GM18907 (cell line): ENCODE data around the gene SMIM45.

ENCODE experiments used
- ATAC-seq: cut with Tn5 transposase; IDR thresholded peaks from one replicate; pipeline ENCODE4 v1.9.1; 2021; ENCODE audit warnings: mild to moderate bottlenecking, moderate library complexity; ENCODE audit not compliant: unreplicated experiment

Gene SMIM45

DNA sequence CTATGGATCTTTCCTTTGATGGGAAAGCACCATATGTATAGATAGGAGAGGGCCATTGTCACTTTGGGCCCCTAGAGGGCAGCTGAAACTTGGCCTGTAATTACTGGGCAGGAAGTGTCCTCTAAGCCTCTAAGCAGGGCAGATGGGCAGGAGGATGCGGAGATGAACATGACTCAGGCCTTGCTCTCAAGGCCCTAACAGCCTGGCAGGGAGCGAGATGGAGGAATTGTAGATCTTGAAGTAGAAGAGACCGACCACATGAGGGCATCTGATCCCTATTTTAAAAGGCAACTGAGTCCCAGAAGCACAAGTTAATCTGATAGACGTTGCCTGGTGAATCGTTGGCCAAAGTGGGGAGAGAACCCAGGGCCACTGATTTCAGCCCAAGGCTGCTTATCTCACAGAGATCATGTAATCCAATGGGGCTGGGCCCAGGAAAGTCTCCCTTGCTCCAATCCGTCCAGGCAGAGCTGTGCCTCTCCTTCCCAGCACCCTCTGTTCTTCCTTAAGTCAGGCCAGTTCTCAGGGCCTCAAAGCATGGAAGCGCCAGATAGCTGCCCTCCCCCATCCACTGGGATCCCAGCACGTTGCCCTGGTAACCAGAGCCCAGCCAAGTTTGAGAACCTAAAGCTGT lies 14.8 kb downstream of the SMIM45 start:
- no peak for ATAC-seq

GRCh38 chr22:41968601-41969000 lies 16.7 kb downstream of the SMIM45 start:
- no peak for ATAC-seq

- ATAC-seq, result no peak
These were observed 17.2 kb downstream of the SMIM45 start, which contains the start of gene SEPTIN3 for GRCh38 chr22:41969110-41969646. Gene SEPTIN3, plus strand, starts transcription at chr22:41969443. Its CDS starts 2,050 bp downstream, at chr22:41971493.

DNA sequence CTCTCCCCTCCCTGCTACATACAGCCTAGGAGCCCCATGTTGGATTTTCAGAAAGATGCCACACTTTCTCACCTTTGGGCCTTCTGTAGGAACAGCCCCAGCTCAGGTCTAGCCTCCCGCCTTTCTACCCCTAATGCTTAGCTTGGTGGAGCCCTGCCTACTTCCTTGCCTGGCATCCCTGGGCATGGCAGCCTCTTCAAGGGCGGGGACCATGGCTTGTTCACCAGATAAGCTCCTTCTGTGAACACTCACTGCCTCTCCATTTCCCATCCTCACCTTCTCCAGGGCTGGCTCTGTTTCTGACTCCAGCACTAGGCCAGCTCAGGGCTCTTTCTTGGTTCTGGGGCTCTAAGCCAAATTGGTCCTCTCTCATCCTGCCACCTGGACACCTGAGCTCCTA lies 18.7 kb downstream of the SMIM45 start:
- ATAC-seq, result no peak

- ATAC-seq, result no peak
These were observed 19.5 kb downstream of the SMIM45 start for GRCh38 chr22:41971431-41971830.

GRCh38 chr22:41974691-41975290 lies 22.8 kb downstream of the SMIM45 start:
- no peak for ATAC-seq

- ATAC-seq, result no peak
These were observed 23.5 kb downstream of the SMIM45 start for GRCh38 chr22:41975299-41976069.

- no peak for ATAC-seq
These were observed 24.3 kb downstream of the SMIM45 start for GRCh38 chr22:41976070-41976901.

- no peak for ATAC-seq
These were observed 25.1 kb downstream of the SMIM45 start for GRCh38 chr22:41976961-41977566.

- no peak for ATAC-seq
These were observed 26.8 kb downstream of the SMIM45 start for GRCh38 chr22:41978732-41979131.

- ATAC-seq, result no peak
These were observed 27.7 kb downstream of the SMIM45 start for GRCh38 chr22:41979423-41980250.

DNA sequence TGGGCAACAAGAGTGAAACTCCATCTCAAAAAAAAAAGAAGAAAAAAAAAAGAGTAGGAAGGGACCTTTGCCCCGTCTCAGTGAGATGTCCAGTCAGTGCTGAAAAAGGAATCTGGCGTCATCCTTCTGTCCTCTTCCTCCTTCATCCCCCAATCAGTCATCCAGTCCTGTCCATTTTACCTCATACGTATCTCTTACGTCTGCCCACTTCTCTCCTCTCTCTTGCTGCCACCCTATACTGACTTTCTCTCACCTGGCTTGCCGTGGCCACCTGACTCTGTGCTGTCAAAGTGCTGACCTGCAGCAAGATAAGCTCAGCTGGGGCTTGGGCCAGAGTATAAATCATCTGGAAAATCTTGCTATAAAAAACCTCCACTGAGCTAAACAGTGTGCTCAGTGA lies 30.9 kb downstream of the SMIM45 start:
- no peak for ATAC-seq

DNA sequence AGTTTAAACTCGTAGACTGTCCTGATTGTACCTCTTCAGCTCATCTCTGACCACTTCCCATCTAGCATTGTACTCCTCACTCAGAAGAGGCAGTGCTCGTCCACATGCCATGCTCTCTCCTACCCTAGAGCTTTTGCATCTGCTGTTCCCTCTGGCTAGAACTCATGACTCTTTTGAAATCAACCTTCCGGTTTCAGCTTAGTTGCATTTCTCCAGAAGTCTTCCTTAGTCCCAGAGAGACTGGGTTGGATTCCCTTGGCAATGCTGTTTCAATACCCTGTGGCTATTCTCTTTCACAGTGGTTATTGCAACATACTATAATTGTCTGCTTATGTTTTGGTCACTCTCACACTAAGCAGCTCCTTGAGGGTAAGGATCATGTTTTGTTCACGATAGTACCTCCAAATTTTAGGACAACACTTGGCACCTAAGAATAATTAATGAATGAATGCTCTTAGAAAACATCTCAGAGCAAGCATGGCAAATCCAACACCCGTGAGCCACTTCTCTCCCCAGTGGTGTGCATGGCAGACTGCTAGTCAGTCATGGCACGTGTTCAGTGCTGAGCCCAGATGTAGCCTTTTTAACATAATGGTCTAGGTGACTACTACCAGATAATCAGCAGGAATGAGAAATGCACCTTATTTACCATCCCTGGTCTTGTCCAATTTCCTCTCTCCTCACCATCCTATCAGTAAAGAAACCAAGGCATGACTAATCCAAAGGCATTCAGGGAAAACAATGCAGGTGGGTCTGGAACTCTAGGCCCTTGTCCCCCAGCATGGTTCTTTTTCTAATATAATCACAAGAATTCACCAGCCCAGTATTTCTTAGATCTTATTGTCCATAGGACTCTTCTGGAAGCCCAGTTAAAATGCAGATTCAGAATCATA lies 31.8 kb downstream of the SMIM45 start:
- no peak for ATAC-seq

GRCh38 chr22:41987276-41987675 lies 35.3 kb downstream of the SMIM45 start:
- no peak for ATAC-seq

GRCh38 chr22:41989246-41989645 lies 37.3 kb downstream of the SMIM45 start:
- no peak for ATAC-seq

- ATAC-seq, result no peak
These were observed 39.2 kb downstream of the SMIM45 start for GRCh38 chr22:41991111-41991510.

DNA sequence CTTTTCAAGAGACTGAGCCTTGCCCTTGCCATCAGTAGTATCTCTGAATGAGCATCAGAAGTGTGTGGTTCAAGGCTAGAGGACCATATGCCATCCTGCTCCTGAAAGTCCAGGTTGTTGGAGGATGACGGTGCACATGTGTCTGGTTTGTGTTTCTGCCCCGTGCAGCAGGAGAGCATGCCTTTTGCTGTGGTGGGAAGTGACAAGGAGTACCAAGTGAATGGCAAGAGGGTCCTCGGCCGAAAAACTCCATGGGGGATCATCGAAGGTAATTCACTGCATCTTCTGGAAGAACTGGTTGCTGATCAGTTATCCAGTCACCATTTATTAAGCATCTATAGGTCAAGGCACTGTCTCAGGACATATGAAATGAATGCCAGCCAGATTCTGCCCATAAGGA lies 40.5 kb downstream of the SMIM45 start:
- no peak for ATAC-seq

DNA sequence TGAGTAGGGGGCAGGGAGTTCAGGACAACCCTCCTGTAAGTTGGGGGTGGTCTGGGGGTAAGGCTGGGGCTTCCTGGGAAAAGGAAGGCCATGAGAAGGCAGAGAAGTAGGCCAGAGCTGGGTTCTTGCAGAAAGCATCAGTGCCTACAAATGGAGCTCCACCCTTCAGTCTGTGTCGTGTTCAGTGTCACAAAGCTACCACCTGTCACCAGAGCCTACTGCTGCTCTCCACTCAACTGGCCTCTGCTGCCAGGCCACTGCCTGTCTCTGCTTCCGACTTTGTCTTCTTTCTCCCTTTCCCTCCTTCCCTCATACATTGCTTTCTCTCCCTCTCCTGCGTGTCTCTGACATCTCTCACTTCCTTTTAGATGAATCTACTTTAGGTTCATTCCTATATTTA lies 43.3 kb downstream of the SMIM45 start:
- no peak for ATAC-seq

DNA sequence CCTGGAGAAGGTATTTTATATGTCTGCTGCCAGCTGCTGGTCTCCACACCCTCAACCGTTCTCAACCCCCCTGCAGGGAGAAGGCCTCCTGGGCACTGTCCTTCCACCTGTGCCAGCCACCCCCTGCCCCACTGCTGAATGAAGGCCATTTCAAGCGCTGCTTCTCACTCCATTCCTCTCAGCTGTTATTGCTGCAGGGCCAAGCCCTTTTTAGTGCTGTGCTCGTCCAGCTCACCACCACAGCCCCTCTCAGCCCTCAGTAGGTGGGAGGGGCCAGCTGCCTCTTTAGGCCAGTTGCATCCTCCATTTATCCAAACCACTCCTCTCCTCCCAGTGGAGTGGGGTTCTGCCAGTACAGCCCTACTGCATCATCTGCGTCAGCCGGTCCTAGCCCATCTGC lies 44.9 kb downstream of the SMIM45 start:
- ATAC-seq, result no peak
